GM12873 (cell line): ENCODE measurements around the gene NDUFC2.

Source experiments
- CTCF ChIP-seq: IDR thresholded peaks from 2 replicates; pipeline ENCODE4 v1.5.1; 2012; ENCODE audit warnings: low read depth, mild to moderate bottlenecking, moderate library complexity, low read length, control low read depth; ENCODE audit not compliant: insufficient read depth; ENCODE audit errors: missing control alignments

Gene NDUFC2

GRCh38 chr11:78066471-78066870, 13.2 kb downstream of the NDUFC2 start:
- no peak for TF ChIP-seq CTCF

GRCh38 chr11:78065203-78065602, 14.5 kb downstream of the NDUFC2 start:
- no peak for TF ChIP-seq CTCF

- TF ChIP-seq CTCF = no peak
Observed at GRCh38 chr11:78063440-78064181, 16.1 kb downstream of the NDUFC2 start, which contains the start of gene THRSP. Gene THRSP, plus strand, starts transcription at chr11:78063861. Its CDS starts 21 bp downstream, at chr11:78063882.

GRCh38 chr11:78062671-78063070, 17.0 kb downstream of the NDUFC2 start:
- no peak for TF ChIP-seq CTCF

- no peak for TF ChIP-seq CTCF
Observed at GRCh38 chr11:78061921-78062311, 17.7 kb downstream of the NDUFC2 start.

- no peak for TF ChIP-seq CTCF
Observed at GRCh38 chr11:78061088-78061920, 18.4 kb downstream of the NDUFC2 start.

GRCh38 chr11:78060533-78060932, 19.1 kb downstream of the NDUFC2 start:
- no peak for TF ChIP-seq CTCF
